ENCODE measurements around the gene CHRNB1.

CHRNB1 gene

DNA sequence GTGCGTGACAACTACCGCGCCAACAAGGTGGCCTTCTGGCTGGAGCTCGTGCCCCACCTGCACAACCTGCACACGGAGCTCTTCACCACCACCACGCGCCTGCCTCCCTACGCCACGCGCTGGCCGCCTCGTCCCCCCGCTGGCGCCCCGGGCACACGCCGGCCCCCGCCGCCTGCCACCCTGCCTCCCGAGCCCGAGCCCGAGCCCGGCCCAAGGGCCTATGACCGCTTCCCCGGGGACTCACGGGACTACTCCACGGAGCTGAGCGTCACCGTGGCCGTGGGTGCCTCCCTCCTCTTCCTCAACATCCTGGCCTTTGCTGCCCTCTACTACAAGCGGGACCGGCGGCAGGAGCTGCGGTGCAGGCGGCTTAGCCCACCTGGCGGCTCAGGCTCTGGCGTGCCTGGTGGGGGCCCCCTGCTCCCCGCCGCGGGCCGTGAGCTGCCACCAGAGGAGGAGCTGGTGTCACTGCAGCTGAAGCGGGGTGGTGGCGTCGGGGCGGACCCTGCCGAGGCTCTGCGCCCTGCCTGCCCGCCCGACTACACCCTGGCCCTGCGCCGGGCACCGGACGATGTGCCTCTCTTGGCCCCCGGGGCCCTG lies 27.7 kb upstream of the CHRNB1 start:
- CTCF ChIA-PET = interaction anchor here (1.0 kb wide), 1 partner anchor 19 kb away, joined by 4 read pairs; no protein-coding TSS in a partner anchor
- H3K4me3 ChIP-seq (ENCODE audit: low read depth, low read length) = no peak overlapping the region
- TF ChIP-seq, protein P1, sequence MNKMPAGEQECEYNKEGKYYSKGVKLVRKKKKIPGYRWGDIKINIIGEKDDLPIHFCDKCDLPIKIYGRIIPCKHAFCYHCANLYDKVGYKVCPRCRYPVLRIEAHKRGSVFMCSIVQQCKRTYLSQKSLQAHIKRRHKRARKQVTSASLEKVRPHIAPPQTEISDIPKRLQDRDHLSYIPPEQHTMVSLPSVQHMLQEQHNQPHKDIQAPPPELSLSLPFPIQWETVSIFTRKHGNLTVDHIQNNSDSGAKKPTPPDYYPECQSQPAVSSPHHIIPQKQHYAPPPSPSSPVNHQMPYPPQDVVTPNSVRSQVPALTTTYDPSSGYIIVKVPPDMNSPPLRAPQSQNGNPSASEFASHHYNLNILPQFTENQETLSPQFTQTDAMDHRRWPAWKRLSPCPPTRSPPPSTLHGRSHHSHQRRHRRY (tag by site-specific recombination; IDR thresholded peaks at IDR 0.05) = no peak
- TF ChIP-seq ZNF426 (tag by site-specific recombination; IDR thresholded peaks at IDR 0.05) (no peak), ZNF23 (tag by site-specific recombination; IDR thresholded peaks at IDR 0.05; ENCODE audit: borderline replicate concordance) (no peak), ZNF48 (tag by site-specific recombination; IDR thresholded peaks at IDR 0.05) (no peak), BCL11A (tag by site-specific recombination; IDR thresholded peaks at IDR 0.05; ENCODE audit: low read depth) (no peak), ZSCAN16 (tag by site-specific recombination; IDR thresholded peaks at IDR 0.05) (no peak), ZNF266 (tag by site-specific recombination; IDR thresholded peaks at IDR 0.05; ENCODE audit: low read depth) (no peak), ZNF184 (tag by site-specific recombination; IDR thresholded peaks at IDR 0.05) (no peak)
- no peaks in the 10 kb centered on the region for H3K9me3 ChIP-seq (ENCODE audit: control insufficient read depth, insufficient read depth, low read depth, low read length)
- no peaks in the 10 kb centered on the region for H3K4me1 ChIP-seq (ENCODE audit: control insufficient read depth, insufficient read depth, low read length)
- POLR2A ChIA-PET = interaction anchor here (0.9 to 1.4 kb wide), 2 partner anchors 11 to 13 kb away, joined by 3 to 5 read pairs; partner anchors contain the start of gene TMEM256
- H3K36me3 ChIP-seq (ENCODE audit: control insufficient read depth in 2 of 2, insufficient read depth in 1 of 2, low read length in 2 of 2) = peaks cover 0 to 46% of the 10 kb centered on the region in 2 experiments; a peak in 2 of 3 replicates
- no peak overlapping the region for H3K27ac ChIP-seq (ENCODE audit: extremely low read depth, low read depth, low read length)

DNA sequence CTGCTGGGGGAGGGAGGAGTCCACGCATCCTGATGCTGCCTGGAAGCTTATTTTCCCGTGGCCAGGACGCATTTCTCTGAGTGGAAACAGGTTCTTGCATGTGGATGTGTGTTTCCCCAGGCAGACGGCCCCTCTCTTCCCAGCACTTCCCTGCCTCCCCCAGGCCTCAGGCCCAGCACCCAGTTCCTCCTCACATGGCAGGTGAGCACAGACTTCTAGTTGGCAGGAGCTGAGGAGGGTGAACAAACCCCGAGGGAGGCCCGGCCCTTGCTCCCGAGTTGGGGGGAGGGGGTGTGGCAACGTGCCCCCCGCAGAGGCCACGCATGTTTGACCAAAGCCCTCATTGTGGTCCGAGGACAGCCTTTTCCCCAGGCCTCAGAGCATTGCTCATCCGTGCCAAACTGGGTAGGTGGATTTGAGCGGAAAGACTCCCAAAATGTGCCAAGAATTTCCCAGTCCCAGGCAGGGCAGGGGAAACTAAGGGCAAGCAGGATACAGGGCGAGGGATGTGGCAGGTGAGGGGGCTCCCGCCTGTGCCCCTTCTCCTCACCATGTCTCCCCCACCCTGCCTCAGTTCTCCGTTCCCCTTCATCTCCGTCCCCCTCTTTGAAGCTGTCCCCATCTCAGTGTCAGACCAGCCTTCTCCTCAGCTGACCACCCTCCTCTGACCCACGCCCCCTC lies 26.2 kb upstream of the CHRNB1 start:
- Histone ChIP-seq H3K9me3 (ENCODE audit: control insufficient read depth, insufficient read depth, low read depth, low read length) (no peaks in the 10 kb centered on the region), H3K4me1 (ENCODE audit: control insufficient read depth, insufficient read depth, low read length) (no peaks in the 10 kb centered on the region), H3K4me3 (ENCODE audit: low read depth, low read length) (no peak overlapping the region), H3K27ac (ENCODE audit: extremely low read depth, low read depth, low read length) (no peak overlapping the region), H3K36me3 (ENCODE audit: control insufficient read depth in 2 of 2, insufficient read depth in 1 of 2, low read length in 2 of 2) (peaks cover 0 to 42% of the 10 kb centered on the region in 2 experiments; a peak in 1 of 3 replicates)
- no peak for TF ChIP-seq ZBTB1 (tag by site-specific recombination; IDR thresholded peaks at IDR 0.05)
- TF ChIP-seq ZNF37A (tag by site-specific recombination; IDR thresholded peaks at IDR 0.05) = no peak
- TF ChIP-seq SP2 (tag by site-specific recombination; IDR thresholded peaks at IDR 0.05) = no peak
- TF ChIP-seq ZNF175 (tag by site-specific recombination; IDR thresholded peaks at IDR 0.05) = no peak
- TF ChIP-seq GLI2 (tag by site-specific recombination; IDR thresholded peaks at IDR 0.05; ENCODE audit: borderline replicate concordance, low read depth) = no peak
- TF ChIP-seq, protein P2, sequence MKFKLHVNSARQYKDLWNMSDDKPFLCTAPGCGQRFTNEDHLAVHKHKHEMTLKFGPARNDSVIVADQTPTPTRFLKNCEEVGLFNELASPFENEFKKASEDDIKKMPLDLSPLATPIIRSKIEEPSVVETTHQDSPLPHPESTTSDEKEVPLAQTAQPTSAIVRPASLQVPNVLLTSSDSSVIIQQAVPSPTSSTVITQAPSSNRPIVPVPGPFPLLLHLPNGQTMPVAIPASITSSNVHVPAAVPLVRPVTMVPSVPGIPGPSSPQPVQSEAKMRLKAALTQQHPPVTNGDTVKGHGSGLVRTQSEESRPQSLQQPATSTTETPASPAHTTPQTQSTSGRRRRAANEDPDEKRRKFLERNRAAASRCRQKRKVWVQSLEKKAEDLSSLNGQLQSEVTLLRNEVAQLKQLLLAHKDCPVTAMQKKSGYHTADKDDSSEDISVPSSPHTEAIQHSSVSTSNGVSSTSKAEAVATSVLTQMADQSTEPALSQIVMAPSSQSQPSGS (tag by site-specific recombination; IDR thresholded peaks at IDR 0.05; ENCODE audit: low read depth) = no peak
- no peak for TF ChIP-seq ZNF777 (tag by site-specific recombination; IDR thresholded peaks at IDR 0.05; ENCODE audit: borderline replicate concordance)
- no peak for TF ChIP-seq FEZF1 (tag by site-specific recombination; IDR thresholded peaks at IDR 0.05)
- TF ChIP-seq ZNF112 (tag by site-specific recombination; IDR thresholded peaks at IDR 0.05) = no peak
- TF ChIP-seq, protein P3, sequence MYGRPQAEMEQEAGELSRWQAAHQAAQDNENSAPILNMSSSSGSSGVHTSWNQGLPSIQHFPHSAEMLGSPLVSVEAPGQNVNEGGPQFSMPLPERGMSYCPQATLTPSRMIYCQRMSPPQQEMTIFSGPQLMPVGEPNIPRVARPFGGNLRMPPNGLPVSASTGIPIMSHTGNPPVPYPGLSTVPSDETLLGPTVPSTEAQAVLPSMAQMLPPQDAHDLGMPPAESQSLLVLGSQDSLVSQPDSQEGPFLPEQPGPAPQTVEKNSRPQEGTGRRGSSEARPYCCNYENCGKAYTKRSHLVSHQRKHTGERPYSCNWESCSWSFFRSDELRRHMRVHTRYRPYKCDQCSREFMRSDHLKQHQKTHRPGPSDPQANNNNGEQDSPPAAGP (tag by site-specific recombination; IDR thresholded peaks at IDR 0.05) = no peak
- TF ChIP-seq, protein P4, sequence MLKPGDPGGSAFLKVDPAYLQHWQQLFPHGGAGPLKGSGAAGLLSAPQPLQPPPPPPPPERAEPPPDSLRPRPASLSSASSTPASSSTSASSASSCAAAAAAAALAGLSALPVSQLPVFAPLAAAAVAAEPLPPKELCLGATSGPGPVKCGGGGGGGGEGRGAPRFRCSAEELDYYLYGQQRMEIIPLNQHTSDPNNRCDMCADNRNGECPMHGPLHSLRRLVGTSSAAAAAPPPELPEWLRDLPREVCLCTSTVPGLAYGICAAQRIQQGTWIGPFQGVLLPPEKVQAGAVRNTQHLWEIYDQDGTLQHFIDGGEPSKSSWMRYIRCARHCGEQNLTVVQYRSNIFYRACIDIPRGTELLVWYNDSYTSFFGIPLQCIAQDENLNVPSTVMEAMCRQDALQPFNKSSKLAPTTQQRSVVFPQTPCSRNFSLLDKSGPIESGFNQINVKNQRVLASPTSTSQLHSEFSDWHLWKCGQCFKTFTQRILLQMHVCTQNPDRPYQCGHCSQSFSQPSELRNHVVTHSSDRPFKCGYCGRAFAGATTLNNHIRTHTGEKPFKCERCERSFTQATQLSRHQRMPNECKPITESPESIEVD (tag by site-specific recombination; IDR thresholded peaks at IDR 0.05) = no peak
- TF ChIP-seq ZNF791 (tag by site-specific recombination; IDR thresholded peaks at IDR 0.05) = no peak
- TF ChIP-seq ZNF184 (tag by site-specific recombination; IDR thresholded peaks at IDR 0.05) = no peak
- no peak for TF ChIP-seq ZNF654 (tag by site-specific recombination; IDR thresholded peaks at IDR 0.05; ENCODE audit: low read depth)
- TF ChIP-seq, protein P5, sequence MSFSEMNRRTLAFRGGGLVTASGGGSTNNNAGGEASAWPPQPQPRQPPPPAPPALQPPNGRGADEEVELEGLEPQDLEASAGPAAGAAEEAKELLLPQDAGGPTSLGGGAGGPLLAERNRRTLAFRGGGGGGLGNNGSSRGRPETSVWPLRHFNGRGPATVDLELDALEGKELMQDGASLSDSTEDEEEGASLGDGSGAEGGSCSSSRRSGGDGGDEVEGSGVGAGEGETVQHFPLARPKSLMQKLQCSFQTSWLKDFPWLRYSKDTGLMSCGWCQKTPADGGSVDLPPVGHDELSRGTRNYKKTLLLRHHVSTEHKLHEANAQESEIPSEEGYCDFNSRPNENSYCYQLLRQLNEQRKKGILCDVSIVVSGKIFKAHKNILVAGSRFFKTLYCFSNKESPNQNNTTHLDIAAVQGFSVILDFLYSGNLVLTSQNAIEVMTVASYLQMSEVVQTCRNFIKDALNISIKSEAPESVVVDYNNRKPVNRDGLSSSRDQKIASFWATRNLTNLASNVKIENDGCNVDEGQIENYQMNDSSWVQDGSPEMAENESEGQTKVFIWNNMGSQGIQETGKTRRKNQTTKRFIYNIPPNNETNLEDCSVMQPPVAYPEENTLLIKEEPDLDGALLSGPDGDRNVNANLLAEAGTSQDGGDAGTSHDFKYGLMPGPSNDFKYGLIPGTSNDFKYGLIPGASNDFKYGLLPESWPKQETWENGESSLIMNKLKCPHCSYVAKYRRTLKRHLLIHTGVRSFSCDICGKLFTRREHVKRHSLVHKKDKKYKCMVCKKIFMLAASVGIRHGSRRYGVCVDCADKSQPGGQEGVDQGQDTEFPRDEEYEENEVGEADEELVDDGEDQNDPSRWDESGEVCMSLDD (tag by site-specific recombination; IDR thresholded peaks at IDR 0.05) = no peak
- TF ChIP-seq PRDM1 (tag by site-specific recombination; IDR thresholded peaks at IDR 0.05) = no peak
- no peak for TF ChIP-seq ZNF596 (tag by site-specific recombination; IDR thresholded peaks at IDR 0.05)
- TF ChIP-seq ZNF473 (tag by site-specific recombination; IDR thresholded peaks at IDR 0.05) = no peak
- CTCF ChIA-PET = interaction anchor here (0.5 kb wide), 1 partner anchor 18 kb away, joined by 4 read pairs; no protein-coding TSS in a partner anchor
- POLR2A ChIA-PET = interaction anchor here (1.2 kb wide), 1 partner anchor 15 kb away, joined by 3 read pairs; the partner anchor contains the start of gene TMEM256
